GM21717 (cell line): ENCODE results near the gene ARHGAP26.
A peak's percentile ranks its signal among the peaks of the same experiment; 100 is the strongest.
"Not testable (repeated sequence)": the region's sequence is repeated elsewhere in the genome, so short reads cannot be mapped to it uniquely, and the experiment has no call there.

Experiments used
- ATAC-seq: cut with Tn5 transposase; IDR thresholded peaks from one replicate; pipeline ENCODE4 v1.9.1; 2021; ENCODE audit warnings: mild to moderate bottlenecking, moderate library complexity; ENCODE audit not compliant: unreplicated experiment

Gene ARHGAP26

GRCh38 chr5:143073766-143074165 is 303.6 kb downstream of the ARHGAP26 start:
- no peak for ATAC-seq

- ATAC-seq = no peak
These were observed 304.3 kb downstream of the ARHGAP26 start for GRCh38 chr5:143074414-143074996.

- ATAC-seq = no peak
These were observed 306.2 kb downstream of the ARHGAP26 start for GRCh38 chr5:143076377-143076776.

GRCh38 chr5:143077453-143078103 is 307.4 kb downstream of the ARHGAP26 start:
- ATAC-seq = no peak

- ATAC-seq = no peak
These were observed 308.1 kb downstream of the ARHGAP26 start for GRCh38 chr5:143078313-143078712.

- no peak for ATAC-seq
These were observed 308.8 kb downstream of the ARHGAP26 start for GRCh38 chr5:143078971-143079370.

GRCh38 chr5:143080407-143080806 is 310.2 kb downstream of the ARHGAP26 start:
- ATAC-seq = no peak

GRCh38 chr5:143080982-143081381 is 310.8 kb downstream of the ARHGAP26 start:
- no peak for ATAC-seq

- no peak for ATAC-seq
These were observed 312.8 kb downstream of the ARHGAP26 start for GRCh38 chr5:143083006-143083405.

GRCh38 chr5:143084407-143084806 is 314.2 kb downstream of the ARHGAP26 start:
- no peak for ATAC-seq

GRCh38 chr5:143085319-143085917 is 315.2 kb downstream of the ARHGAP26 start:
- ATAC-seq = no peak

- no peak for ATAC-seq
These were observed 316.4 kb downstream of the ARHGAP26 start for GRCh38 chr5:143086546-143086907.

GRCh38 chr5:143086908-143087637 is 316.9 kb downstream of the ARHGAP26 start:
- no peak for ATAC-seq

- ATAC-seq = not testable (repeated sequence)
These were observed 318.5 kb downstream of the ARHGAP26 start for GRCh38 chr5:143088702-143089101.

- ATAC-seq = not testable (repeated sequence)
These were observed 319.9 kb downstream of the ARHGAP26 start for GRCh38 chr5:143090044-143090443.

- ATAC-seq = not testable (repeated sequence)
These were observed 322.7 kb downstream of the ARHGAP26 start for GRCh38 chr5:143092711-143093451.

- ATAC-seq = no peak
These were observed 323.4 kb downstream of the ARHGAP26 start for GRCh38 chr5:143093452-143094086.

GRCh38 chr5:143094087-143094521 is 323.9 kb downstream of the ARHGAP26 start:
- ATAC-seq = no peak

GRCh38 chr5:143094608-143095007 is 324.4 kb downstream of the ARHGAP26 start:
- not testable (repeated sequence) for ATAC-seq

- peak; percentile 95 for ATAC-seq
These were observed 330.9 kb downstream of the ARHGAP26 start for GRCh38 chr5:143101121-143101520.
